HG03175 (cell line): Measurements from ENCODE around the gene ELMOD1.

Source experiments
- ATAC-seq: cut with Tn5 transposase; IDR thresholded peaks from one replicate; pipeline ENCODE4 v1.9.1; 2021; ENCODE audit warnings: mild to moderate bottlenecking, moderate library complexity; ENCODE audit not compliant: unreplicated experiment

ELMOD1 gene

GRCh38 chr11:107631043-107631442 is 40.1 kb downstream of the ELMOD1 start:
- ATAC-seq, result no peak

GRCh38 chr11:107631931-107632330 is 41.0 kb downstream of the ELMOD1 start:
- ATAC-seq, result no peak

GRCh38 chr11:107646783-107647182 is 55.8 kb downstream of the ELMOD1 start:
- no peak for ATAC-seq

- no peak for ATAC-seq
Observed at GRCh38 chr11:107648242-107648641, 57.3 kb downstream of the ELMOD1 start.

- no peak for ATAC-seq
Observed at GRCh38 chr11:107651672-107652071, 60.7 kb downstream of the ELMOD1 start.

- no peak for ATAC-seq
Observed at GRCh38 chr11:107653076-107653475, 62.1 kb downstream of the ELMOD1 start.

GRCh38 chr11:107655602-107656001 is 64.7 kb downstream of the ELMOD1 start:
- ATAC-seq, result no peak

GRCh38 chr11:107659310-107659709 is 68.4 kb downstream of the ELMOD1 start:
- no peak for ATAC-seq

GRCh38 chr11:107660066-107660465 is 69.1 kb downstream of the ELMOD1 start:
- no peak for ATAC-seq

GRCh38 chr11:107661656-107662055 is 70.7 kb downstream of the ELMOD1 start:
- ATAC-seq, result no peak

GRCh38 chr11:107665018-107665417 is 74.1 kb downstream of the ELMOD1 start:
- no peak for ATAC-seq

- ATAC-seq, result no peak
Observed at GRCh38 chr11:107666911-107667613, 76.1 kb downstream of the ELMOD1 start.

GRCh38 chr11:107669191-107669740 is 78.3 kb downstream of the ELMOD1 start:
- ATAC-seq, result no peak

- no peak for ATAC-seq
Observed at GRCh38 chr11:107669893-107670601, 79.1 kb downstream of the ELMOD1 start.

GRCh38 chr11:107675902-107676301 is 85.0 kb downstream of the ELMOD1 start:
- no peak for ATAC-seq

- no peak for ATAC-seq
Observed at GRCh38 chr11:107676336-107677057, 85.5 kb downstream of the ELMOD1 start.

- no peak for ATAC-seq
Observed at GRCh38 chr11:107677924-107678631, 87.1 kb downstream of the ELMOD1 start.

GRCh38 chr11:107678632-107678971 is 87.7 kb downstream of the ELMOD1 start:
- ATAC-seq, result no peak

- ATAC-seq, result no peak
Observed at GRCh38 chr11:107679255-107680024, 88.5 kb downstream of the ELMOD1 start.

GRCh38 chr11:107682171-107682570 is 91.2 kb downstream of the ELMOD1 start:
- ATAC-seq, result no peak
